Left ventricle myocardium inferior (tissue), 1 donor: Measurements from ENCODE around the gene STK17B. TPM values are rescaled to one million over a fixed set of nuclear protein-coding genes. Genes with fewer than 3 reads are reported as not detected.

Experiments
- DNase-seq: peaks from one replicate; pipeline ENCODE4 v3.0.0-alpha.2; 2020
- H3K27ac ChIP-seq: fragments of 200-600 bp; replicated peaks from 2 replicates; pipeline ENCODE4 v1.8.0; 2021
- H3K27me3 ChIP-seq: fragments of 200-600 bp; 2 replicates; pipeline ENCODE4 v1.8.0; 2021; ENCODE audit warnings: low read depth
- H3K36me3 ChIP-seq: fragments of 200-600 bp; 2 replicates; pipeline ENCODE4 v1.8.0; 2021
- H3K4me1 ChIP-seq: fragments of 200-600 bp; 2 replicates; pipeline ENCODE4 v1.8.0; 2021
- H3K4me3 ChIP-seq: fragments of 200-600 bp; 2 replicates; pipeline ENCODE4 v1.8.0; 2021; ENCODE audit warnings: mild to moderate bottlenecking, moderate library complexity
- H3K9me3 ChIP-seq: fragments of 200-600 bp; replicated peaks from 2 replicates; pipeline ENCODE4 v1.8.0; 2021
- CTCF ChIP-seq: fragments of 200-600 bp; IDR thresholded peaks from 2 replicates; pipeline ENCODE4 v1.8.0; 2021; ENCODE audit warnings: antibody characterized with exemption, mild to moderate bottlenecking, borderline replicate concordance
- intact Hi-C: fragments of 100-400 bp; cut with micrococcal nuclease; formaldehyde crosslinking; loops from one replicate; pipeline ENCODE4 v1.11.0; 2022
- total RNA-seq: library from RNA; stranded (reverse); fragmentation: NEBNext Ultra II Directional; extraction: Animal tissue kit (Norgen Biotek cat#: 25700); gene quantifications from one replicate; pipeline ENCODE4 v1.2.1, GENCODE V29; 2021
- donor health status: DM: no; HTN: yes; CAD: no; lungs with severe emphysema.

The STK17B gene
- total RNA-seq, 1 donor from 2014 or later: 4.9 TPM

DNA sequence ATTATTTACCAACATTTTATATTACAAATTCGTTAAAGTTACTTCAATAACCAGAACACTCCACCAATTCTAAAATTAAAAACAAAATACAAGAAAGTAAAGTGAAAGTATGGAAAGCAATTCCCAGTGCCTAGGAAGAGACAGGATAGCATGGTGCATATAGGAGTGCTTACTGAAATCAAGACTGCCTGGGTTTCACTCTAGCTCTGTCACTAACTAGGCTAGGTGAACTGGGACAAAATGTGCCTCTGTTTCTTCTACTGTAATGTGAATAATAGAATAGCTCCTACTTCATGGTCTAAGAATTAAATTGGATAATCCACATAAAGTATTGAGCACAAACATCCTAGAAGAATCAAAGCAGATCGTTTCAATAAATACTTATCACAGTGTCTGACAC, 22.6 kb downstream of the STK17B start:
- H3K36me3 ChIP-seq: peaks cover 7% of the 10 kb centered on the region
- no peaks in the 10 kb centered on the region for H3K4me1 ChIP-seq
- H3K27ac ChIP-seq: no peak overlapping the region
- no peak for TF ChIP-seq CTCF
- no peaks in the 10 kb centered on the region for H3K9me3 ChIP-seq
- intact Hi-C loops: no loop called here
- no peaks in the 10 kb centered on the region for H3K27me3 ChIP-seq
- H3K4me3 ChIP-seq: no peak overlapping the region
- no peak for DNase-seq

DNA sequence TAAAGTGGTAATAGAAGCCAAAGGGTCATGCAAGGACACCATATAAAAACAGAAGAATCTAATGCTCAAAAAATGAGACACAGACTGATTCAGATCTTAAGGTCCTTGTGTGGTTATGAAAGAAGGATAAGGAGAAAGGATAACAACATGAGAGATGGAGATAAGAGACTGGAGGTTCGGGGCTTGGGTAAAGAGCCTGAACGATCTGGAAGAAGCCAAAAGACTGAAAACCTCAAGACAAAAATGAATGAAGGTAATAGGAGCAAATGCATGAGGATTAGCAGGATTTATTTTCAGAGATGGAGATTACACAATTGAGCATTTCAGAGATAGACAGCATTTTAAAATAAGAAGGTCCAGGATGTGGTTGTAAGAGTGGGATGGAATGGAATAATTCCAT, 26.1 kb downstream of the STK17B start:
- intact Hi-C loops: no loop called here
- Histone ChIP-seq H3K36me3 (peaks cover 17% of the 10 kb centered on the region), H3K27me3 (no peaks in the 10 kb centered on the region), H3K9me3 (no peaks in the 10 kb centered on the region), H3K4me3 (no peak overlapping the region), H3K4me1 (no peaks in the 10 kb centered on the region), H3K27ac (no peak overlapping the region)
- DNase-seq: no peak
- no peak for TF ChIP-seq CTCF

DNA sequence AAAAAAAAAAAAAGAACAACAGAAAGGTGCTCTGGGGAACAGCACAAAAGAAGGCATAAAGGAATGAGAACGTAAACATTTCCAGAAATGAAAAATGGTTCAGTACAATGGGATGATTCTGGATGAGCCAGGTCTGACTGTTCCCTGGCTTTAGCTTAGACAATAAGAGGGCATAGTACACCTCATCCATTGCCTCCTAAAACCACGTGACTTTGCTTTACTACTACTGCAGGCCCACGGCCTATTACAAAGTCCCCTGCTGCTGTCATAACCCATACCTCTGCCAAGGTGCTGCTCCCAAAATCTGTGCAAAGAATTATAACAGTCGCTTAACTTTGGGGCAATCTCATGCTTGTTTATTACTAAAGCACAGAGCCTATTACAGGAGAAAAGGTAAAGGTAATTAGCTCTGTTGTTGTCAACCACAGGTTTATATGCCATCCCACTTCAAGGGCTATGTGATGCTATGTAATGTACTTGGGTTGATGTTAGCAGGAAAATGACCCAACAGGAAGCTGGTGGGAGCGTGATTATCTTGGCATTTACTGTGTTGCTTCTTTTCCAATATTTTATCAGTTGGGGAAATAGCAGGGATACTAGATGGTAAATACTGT, 26.8 kb downstream of the STK17B start:
- Histone ChIP-seq H3K9me3 (no peaks in the 10 kb centered on the region), H3K4me1 (no peaks in the 10 kb centered on the region), H3K27ac (no peak overlapping the region), H3K27me3 (no peaks in the 10 kb centered on the region), H3K4me3 (no peak overlapping the region), H3K36me3 (peaks cover 23% of the 10 kb centered on the region)
- no peak for DNase-seq
- intact Hi-C loops: no loop called here
- no peak for TF ChIP-seq CTCF

- DNase-seq: no peak
- H3K4me1 ChIP-seq: no peaks in the 10 kb centered on the region
- H3K36me3 ChIP-seq: peaks cover 32% of the 10 kb centered on the region
- H3K27ac ChIP-seq: no peak overlapping the region
- no peak for TF ChIP-seq CTCF
- intact Hi-C loops: no loop called here
- H3K4me3 ChIP-seq: no peak overlapping the region
- H3K27me3 ChIP-seq: no peaks in the 10 kb centered on the region
- H3K9me3 ChIP-seq: no peaks in the 10 kb centered on the region
Measured at GRCh38 chr2:196143730-196144131, 27.6 kb downstream of the STK17B start.

GRCh38 chr2:196142825-196143224, 28.6 kb downstream of the STK17B start:
- no peaks in the 10 kb centered on the region for H3K27me3 ChIP-seq
- no peaks in the 10 kb centered on the region for H3K4me1 ChIP-seq
- intact Hi-C loops: no loop called here
- no peak overlapping the region for H3K27ac ChIP-seq
- peaks cover 39% of the 10 kb centered on the region for H3K36me3 ChIP-seq
- TF ChIP-seq CTCF: no peak
- DNase-seq: no peak
- no peaks in the 10 kb centered on the region for H3K9me3 ChIP-seq
- H3K4me3 ChIP-seq: no peak overlapping the region
